ENCODE measurements around the gene LCN12.

LCN12 gene

GRCh38 chr9:136954270-136955083 lies 2.4 kb downstream of the LCN12 start:
- Histone ChIP-seq H3K36me3 (ENCODE audit: control insufficient read depth in 2 of 2, insufficient read depth in 2 of 2, low read length in 2 of 2) (no peaks in the 10 kb centered on the region), H3K27ac (ENCODE audit: low read length) (no peak overlapping the region), H3K9me3 (ENCODE audit: control insufficient read depth in 2 of 2, low read length in 2 of 2) (no peaks in the 10 kb centered on the region), H3K9ac (ENCODE audit: low read length in 2 of 2) (no peak overlapping the region), H3K27me3 (ENCODE audit: control insufficient read depth in 1 of 2, insufficient read depth in 2 of 2, low read length in 2 of 2) (no peaks in the 10 kb centered on the region), H3K4me1 (ENCODE audit: control insufficient read depth, insufficient read depth, low read length) (peaks cover 12% of the 10 kb centered on the region), H3K4me3 (ENCODE audit: low read length in 2 of 2) (no peak overlapping the region)

DNA sequence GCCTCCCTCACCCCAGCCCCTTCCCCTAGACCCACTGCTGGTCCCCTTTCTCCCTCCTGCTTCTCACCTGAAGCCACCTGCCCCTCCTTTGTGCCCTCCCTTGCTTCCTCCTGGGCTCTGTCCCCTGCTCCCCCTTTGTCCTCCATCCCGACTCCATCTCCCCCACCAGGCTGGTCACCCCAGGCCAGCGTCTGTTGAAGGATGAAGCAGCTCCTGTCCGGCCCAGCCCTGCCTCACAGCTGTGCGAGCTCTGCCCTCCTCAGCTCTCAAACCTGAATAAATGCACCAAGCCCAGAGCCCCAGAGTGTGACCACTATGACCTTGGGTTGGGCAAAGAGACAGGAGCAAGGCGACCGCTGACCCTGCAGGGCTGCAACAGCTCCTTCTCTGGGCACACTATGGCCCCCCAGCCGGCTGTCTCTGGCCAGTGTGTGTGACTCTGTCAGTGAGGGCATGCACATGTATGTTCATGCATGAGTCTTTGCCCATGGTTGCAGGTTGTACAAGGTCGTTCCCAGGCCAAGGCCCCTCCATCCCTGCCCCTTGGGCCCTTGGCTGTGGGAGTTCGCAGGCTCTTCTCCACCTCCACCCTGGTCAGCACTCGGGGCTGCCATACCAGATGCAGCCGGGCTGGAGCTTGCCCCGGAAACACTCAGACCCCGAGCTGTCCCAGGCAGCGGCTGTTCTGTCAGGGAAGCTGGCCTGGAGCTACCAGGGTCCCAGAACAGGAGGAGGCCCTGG lies 3.3 kb downstream of the LCN12 start:
- H3K27ac ChIP-seq (ENCODE audit: low read length), result no peak overlapping the region
- no peaks in the 10 kb centered on the region for H3K27me3 ChIP-seq (ENCODE audit: control insufficient read depth in 1 of 2, insufficient read depth in 2 of 2, low read length in 2 of 2)
- no peak overlapping the region for H3K4me3 ChIP-seq (ENCODE audit: low read length in 2 of 2)
- no peaks in the 10 kb centered on the region for H3K36me3 ChIP-seq (ENCODE audit: control insufficient read depth in 2 of 2, insufficient read depth in 2 of 2, low read length in 2 of 2)
- no peak overlapping the region for H3K9ac ChIP-seq (ENCODE audit: low read length in 2 of 2)
- H3K9me3 ChIP-seq (ENCODE audit: control insufficient read depth in 2 of 2, low read length in 2 of 2), result no peaks in the 10 kb centered on the region
- H3K4me1 ChIP-seq (ENCODE audit: control insufficient read depth, insufficient read depth, low read length), result peaks cover 4% of the 10 kb centered on the region

- Histone ChIP-seq H3K4me1 (ENCODE audit: control insufficient read depth, insufficient read depth, low read length) (no peaks in the 10 kb centered on the region), H3K9me3 (ENCODE audit: control insufficient read depth in 2 of 2, low read length in 2 of 2) (no peaks in the 10 kb centered on the region), H3K27me3 (ENCODE audit: control insufficient read depth in 1 of 2, insufficient read depth in 2 of 2, low read length in 2 of 2) (no peaks in the 10 kb centered on the region), H3K27ac (ENCODE audit: low read length) (no peak overlapping the region), H3K9ac (ENCODE audit: low read length in 2 of 2) (no peak overlapping the region), H3K4me3 (ENCODE audit: low read length in 2 of 2) (no peak overlapping the region), H3K36me3 (ENCODE audit: control insufficient read depth in 2 of 2, insufficient read depth in 2 of 2, low read length in 2 of 2) (no peaks in the 10 kb centered on the region)
Observed at GRCh38 chr9:136955943-136956335, 3.9 kb downstream of the LCN12 start.

GRCh38 chr9:136956604-136957003 lies 4.5 kb downstream of the LCN12 start:
- Histone ChIP-seq H3K9ac (ENCODE audit: low read length in 2 of 2) (no peak overlapping the region), H3K4me3 (ENCODE audit: low read length in 2 of 2) (no peak overlapping the region), H3K27ac (ENCODE audit: low read length) (no peak overlapping the region), H3K36me3 (ENCODE audit: control insufficient read depth in 2 of 2, insufficient read depth in 2 of 2, low read length in 2 of 2) (no peaks in the 10 kb centered on the region), H3K9me3 (ENCODE audit: control insufficient read depth in 2 of 2, low read length in 2 of 2) (no peaks in the 10 kb centered on the region), H3K27me3 (ENCODE audit: control insufficient read depth in 1 of 2, insufficient read depth in 2 of 2, low read length in 2 of 2) (no peaks in the 10 kb centered on the region), H3K4me1 (ENCODE audit: control insufficient read depth, insufficient read depth, low read length) (no peaks in the 10 kb centered on the region)

DNA sequence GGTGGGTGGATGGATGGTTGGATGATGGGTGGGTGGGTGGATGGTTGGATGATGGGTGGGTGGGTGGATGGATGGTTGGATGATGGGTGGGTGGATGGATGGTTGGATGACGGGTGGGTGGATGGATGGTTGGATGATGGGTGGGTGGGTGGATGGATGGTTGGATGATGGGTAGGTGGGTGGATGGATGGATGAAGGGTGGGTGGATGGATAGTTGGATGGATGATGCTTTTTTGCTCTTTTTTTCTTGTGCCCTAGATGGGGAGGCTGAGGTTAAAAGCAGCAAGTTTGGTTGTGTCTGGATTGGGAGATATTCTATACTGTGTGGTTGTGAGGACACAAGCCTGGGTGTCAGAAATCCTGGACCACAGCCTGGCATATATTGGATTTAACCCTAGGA lies 5.4 kb downstream of the LCN12 start:
- Histone ChIP-seq H3K36me3 (ENCODE audit: control insufficient read depth in 2 of 2, insufficient read depth in 2 of 2, low read length in 2 of 2) (no peaks in the 10 kb centered on the region), H3K27me3 (ENCODE audit: control insufficient read depth in 1 of 2, insufficient read depth in 2 of 2, low read length in 2 of 2) (no peaks in the 10 kb centered on the region), H3K9me3 (ENCODE audit: control insufficient read depth in 2 of 2, low read length in 2 of 2) (no peaks in the 10 kb centered on the region), H3K4me3 (ENCODE audit: low read length in 2 of 2) (no peak overlapping the region), H3K27ac (ENCODE audit: low read length) (no peak overlapping the region), H3K4me1 (ENCODE audit: control insufficient read depth, insufficient read depth, low read length) (peaks cover 2% of the 10 kb centered on the region), H3K9ac (ENCODE audit: low read length in 2 of 2) (no peak overlapping the region)

GRCh38 chr9:136957901-136958300 lies 5.8 kb downstream of the LCN12 start:
- no peaks in the 10 kb centered on the region for H3K36me3 ChIP-seq (ENCODE audit: control insufficient read depth in 2 of 2, insufficient read depth in 2 of 2, low read length in 2 of 2)
- no peak overlapping the region for H3K9ac ChIP-seq (ENCODE audit: low read length in 2 of 2)
- no peaks in the 10 kb centered on the region for H3K9me3 ChIP-seq (ENCODE audit: control insufficient read depth in 2 of 2, low read length in 2 of 2)
- H3K27me3 ChIP-seq (ENCODE audit: control insufficient read depth in 1 of 2, insufficient read depth in 2 of 2, low read length in 2 of 2), result no peaks in the 10 kb centered on the region
- peaks cover 2% of the 10 kb centered on the region for H3K4me1 ChIP-seq (ENCODE audit: control insufficient read depth, insufficient read depth, low read length)
- no peak overlapping the region for H3K4me3 ChIP-seq (ENCODE audit: low read length in 2 of 2)
- no peak overlapping the region for H3K27ac ChIP-seq (ENCODE audit: low read length)

DNA sequence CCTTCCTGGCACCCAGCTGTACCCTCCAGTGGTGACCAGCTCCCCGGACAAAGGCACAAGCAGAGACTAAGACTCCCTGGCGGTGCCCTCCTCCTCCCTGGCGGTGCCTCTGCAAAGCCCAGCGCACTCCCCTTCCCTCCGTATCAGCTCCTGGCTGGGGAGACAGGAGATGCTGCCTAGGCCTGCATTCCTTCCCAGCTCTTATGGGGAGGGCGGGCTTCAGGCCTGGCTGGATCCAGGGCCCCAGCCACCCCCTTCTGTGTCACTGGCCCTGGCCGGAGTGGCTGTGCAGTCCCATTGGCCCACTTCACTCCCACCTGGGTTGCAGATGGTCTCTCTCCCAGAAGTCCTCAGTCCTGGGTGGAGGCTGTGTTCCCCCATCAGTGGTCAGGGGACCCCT lies 6.4 kb downstream of the LCN12 start:
- no peak overlapping the region for H3K27ac ChIP-seq (ENCODE audit: low read length)
- H3K4me1 ChIP-seq (ENCODE audit: control insufficient read depth, insufficient read depth, low read length), result peaks cover 2% of the 10 kb centered on the region

GRCh38 chr9:136958898-136959850 lies 7.1 kb downstream of the LCN12 start:
- H3K27me3 ChIP-seq (ENCODE audit: control insufficient read depth in 1 of 2, insufficient read depth in 2 of 2, low read length in 2 of 2), result no peaks in the 10 kb centered on the region
- peaks cover 2% of the 10 kb centered on the region for H3K4me1 ChIP-seq (ENCODE audit: control insufficient read depth, insufficient read depth, low read length)
- H3K9me3 ChIP-seq (ENCODE audit: control insufficient read depth in 2 of 2, low read length in 2 of 2), result no peaks in the 10 kb centered on the region
- no peak overlapping the region for H3K4me3 ChIP-seq (ENCODE audit: low read length in 2 of 2)
- no peak overlapping the region for H3K9ac ChIP-seq (ENCODE audit: low read length in 2 of 2)
- no peaks in the 10 kb centered on the region for H3K36me3 ChIP-seq (ENCODE audit: control insufficient read depth in 2 of 2, insufficient read depth in 2 of 2, low read length in 2 of 2)
- no peak overlapping the region for H3K27ac ChIP-seq (ENCODE audit: low read length)

More for the DNA sequence above, 6.4 kb downstream of the LCN12 start:
- H3K36me3 ChIP-seq (ENCODE audit: control insufficient read depth in 2 of 2, insufficient read depth in 2 of 2, low read length in 2 of 2), result no peaks in the 10 kb centered on the region
- H3K9me3 ChIP-seq (ENCODE audit: control insufficient read depth in 2 of 2, low read length in 2 of 2), result no peaks in the 10 kb centered on the region
- no peaks in the 10 kb centered on the region for H3K27me3 ChIP-seq (ENCODE audit: control insufficient read depth in 1 of 2, insufficient read depth in 2 of 2, low read length in 2 of 2)
- no peak overlapping the region for H3K9ac ChIP-seq (ENCODE audit: low read length in 2 of 2)
- no peak overlapping the region for H3K4me3 ChIP-seq (ENCODE audit: low read length in 2 of 2)

GRCh38 chr9:136960212-136960937 lies 8.3 kb downstream of the LCN12 start:
- Histone ChIP-seq H3K9me3 (ENCODE audit: control insufficient read depth in 2 of 2, low read length in 2 of 2) (no peaks in the 10 kb centered on the region), H3K4me3 (ENCODE audit: low read length in 2 of 2) (no peak overlapping the region), H3K9ac (ENCODE audit: low read length in 2 of 2) (no peak overlapping the region), H3K4me1 (ENCODE audit: control insufficient read depth, insufficient read depth, low read length) (peaks cover 2% of the 10 kb centered on the region), H3K27ac (ENCODE audit: low read length) (no peak overlapping the region), H3K27me3 (ENCODE audit: control insufficient read depth in 1 of 2, insufficient read depth in 2 of 2, low read length in 2 of 2) (no peaks in the 10 kb centered on the region), H3K36me3 (ENCODE audit: control insufficient read depth in 2 of 2, insufficient read depth in 2 of 2, low read length in 2 of 2) (no peaks in the 10 kb centered on the region)

DNA sequence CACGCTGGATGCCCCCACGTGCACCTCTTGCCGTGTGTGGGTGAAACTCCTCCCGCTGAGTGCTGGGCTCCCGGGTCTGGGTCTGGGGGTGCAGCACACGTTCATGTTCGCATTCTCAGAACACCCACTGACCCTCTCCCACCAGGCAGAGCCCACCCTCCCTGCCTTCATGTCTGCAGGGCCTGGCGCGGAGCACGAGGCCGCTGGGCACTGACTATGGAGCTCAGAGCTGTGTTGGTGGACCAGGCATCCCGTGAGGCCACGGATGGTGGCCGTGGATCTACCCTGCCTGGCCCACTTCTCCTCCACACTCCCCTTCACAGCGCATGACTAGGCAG lies 8.8 kb downstream of the LCN12 start:
- Histone ChIP-seq H3K27me3 (ENCODE audit: control insufficient read depth in 1 of 2, insufficient read depth in 2 of 2, low read length in 2 of 2) (no peaks in the 10 kb centered on the region), H3K9me3 (ENCODE audit: control insufficient read depth in 2 of 2, low read length in 2 of 2) (no peaks in the 10 kb centered on the region), H3K4me3 (ENCODE audit: low read length in 2 of 2) (no peak overlapping the region), H3K27ac (ENCODE audit: low read length) (no peak overlapping the region), H3K36me3 (ENCODE audit: control insufficient read depth in 2 of 2, insufficient read depth in 2 of 2, low read length in 2 of 2) (no peaks in the 10 kb centered on the region), H3K4me1 (ENCODE audit: control insufficient read depth, insufficient read depth, low read length) (peaks cover 2% of the 10 kb centered on the region), H3K9ac (ENCODE audit: low read length in 2 of 2) (no peak overlapping the region)

All from stomach smooth muscle (tissue), 2 donors.